ENCODE results near the gene DLEU7.

GRCh38 chr13:50794226-50794625 is 49.3 kb downstream of the DLEU7 start:
- no peak for TF ChIP-seq EZH2 (IDR thresholded peaks at IDR 0.05; ENCODE audit: borderline replicate concordance, insufficient read depth, low read depth, low read length, poor library complexity, severe bottlenecking)
- TF ChIP-seq, protein P1, sequence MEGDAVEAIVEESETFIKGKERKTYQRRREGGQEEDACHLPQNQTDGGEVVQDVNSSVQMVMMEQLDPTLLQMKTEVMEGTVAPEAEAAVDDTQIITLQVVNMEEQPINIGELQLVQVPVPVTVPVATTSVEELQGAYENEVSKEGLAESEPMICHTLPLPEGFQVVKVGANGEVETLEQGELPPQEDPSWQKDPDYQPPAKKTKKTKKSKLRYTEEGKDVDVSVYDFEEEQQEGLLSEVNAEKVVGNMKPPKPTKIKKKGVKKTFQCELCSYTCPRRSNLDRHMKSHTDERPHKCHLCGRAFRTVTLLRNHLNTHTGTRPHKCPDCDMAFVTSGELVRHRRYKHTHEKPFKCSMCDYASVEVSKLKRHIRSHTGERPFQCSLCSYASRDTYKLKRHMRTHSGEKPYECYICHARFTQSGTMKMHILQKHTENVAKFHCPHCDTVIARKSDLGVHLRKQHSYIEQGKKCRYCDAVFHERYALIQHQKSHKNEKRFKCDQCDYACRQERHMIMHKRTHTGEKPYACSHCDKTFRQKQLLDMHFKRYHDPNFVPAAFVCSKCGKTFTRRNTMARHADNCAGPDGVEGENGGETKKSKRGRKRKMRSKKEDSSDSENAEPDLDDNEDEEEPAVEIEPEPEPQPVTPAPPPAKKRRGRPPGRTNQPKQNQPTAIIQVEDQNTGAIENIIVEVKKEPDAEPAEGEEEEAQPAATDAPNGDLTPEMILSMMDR (IDR thresholded peaks at IDR 0.05): no peak
